Measurements from ENCODE around the gene COL7A1.
"Not testable (repeated sequence)": the region's sequence is repeated elsewhere in the genome, so short reads cannot be mapped to it uniquely, and the experiment has no call there.

COL7A1 gene

GRCh38 chr3:48543271-48543866, 51.8 kb downstream of the COL7A1 start:
- no peak for DNase-seq (ENCODE audit: low read depth)

GRCh38 chr3:48538451-48538850, 56.7 kb downstream of the COL7A1 start:
- DNase-seq (ENCODE audit: low read depth) = no peak

GRCh38 chr3:48536785-48537184, 58.3 kb downstream of the COL7A1 start:
- no peak for DNase-seq (ENCODE audit: low read depth)

- DNase-seq (ENCODE audit: low read depth) = no peak
These were observed 59.0 kb downstream of the COL7A1 start for GRCh38 chr3:48536116-48536515.

- DNase-seq (ENCODE audit: low read depth) = no peak
These were observed 59.6 kb downstream of the COL7A1 start for GRCh38 chr3:48535578-48535977.

- DNase-seq (ENCODE audit: low read depth) = no peak
These were observed 62.2 kb downstream of the COL7A1 start for GRCh38 chr3:48532977-48533337.

GRCh38 chr3:48532271-48532976, 62.7 kb downstream of the COL7A1 start:
- no peak for DNase-seq (ENCODE audit: low read depth)

- not testable (repeated sequence) for DNase-seq (ENCODE audit: low read depth)
These were observed 64.4 kb downstream of the COL7A1 start for GRCh38 chr3:48530701-48531100.

- no peak for DNase-seq (ENCODE audit: low read depth)
These were observed 66.4 kb downstream of the COL7A1 start for GRCh38 chr3:48528754-48529153.

GRCh38 chr3:48528048-48528447, 67.1 kb downstream of the COL7A1 start:
- no peak for DNase-seq (ENCODE audit: low read depth)

- DNase-seq (ENCODE audit: low read depth) = no peak
These were observed 70.2 kb downstream of the COL7A1 start for GRCh38 chr3:48524970-48525369.

GRCh38 chr3:48521635-48522034, 73.5 kb downstream of the COL7A1 start:
- no peak for DNase-seq (ENCODE audit: low read depth)

GRCh38 chr3:48519277-48519643, 75.9 kb downstream of the COL7A1 start:
- DNase-seq (ENCODE audit: low read depth) = no peak

- DNase-seq (ENCODE audit: low read depth) = no peak
These were observed 76.4 kb downstream of the COL7A1 start for GRCh38 chr3:48518638-48519276.

- no peak for DNase-seq (ENCODE audit: low read depth)
These were observed 77.1 kb downstream of the COL7A1 start for GRCh38 chr3:48518069-48518468.

- no peak for DNase-seq (ENCODE audit: low read depth)
These were observed 78.6 kb downstream of the COL7A1 start for GRCh38 chr3:48516571-48516970.

GRCh38 chr3:48514431-48515227, 80.5 kb downstream of the COL7A1 start:
- DNase-seq (ENCODE audit: low read depth) = no peak

Data from HS-5 (cell line).